Smooth muscle cell of the coronary artery (primary cell): ENCODE results near the gene ERO1B. TPM values are rescaled to one million over a fixed set of nuclear protein-coding genes. Genes with fewer than 3 reads are reported as not detected.

ENCODE experiments used
- total RNA-seq: library from RNA; depleted of rRNA; stranded (reverse); fragments of >200 nt; gene quantifications from 2 replicates; pipeline ENCODE4 v1.2.3, GENCODE V29; 2014; ENCODE audit warnings: low replicate concordance

Gene ERO1B
- 0.45 and 1.9 TPM in 2 replicates for total RNA-seq

GRCh38 chr1:236281654-236282424 lies at the start of gene ERO1B:
TSS of gene ERO1B (minus strand) at chr1:236281958. CDS start at chr1:236281783, 175 bp downstream.

Other genes starting within 250 kb of the ERO1B start
- 52.3 and 73.8 TPM in 2 replicates for gene NID1, start 216.9 kb downstream of the ERO1B start, total RNA-seq
- 6.5 and 19.0 TPM in 2 replicates for gene GPR137B, start 139.4 kb downstream of the ERO1B start, total RNA-seq
- not detected in 2 replicates for gene EDARADD, start 112.3 kb upstream of the ERO1B start, total RNA-seq
- gene LGALS8, start 242.0 kb upstream of the ERO1B start, total RNA-seq, result 33.1 and 50.1 TPM in 2 replicates